ENCODE results near the gene ATP5F1D.
A peak's percentile ranks its signal among the peaks of the same experiment; 100 is the strongest.

ATP5F1D gene

DNA sequence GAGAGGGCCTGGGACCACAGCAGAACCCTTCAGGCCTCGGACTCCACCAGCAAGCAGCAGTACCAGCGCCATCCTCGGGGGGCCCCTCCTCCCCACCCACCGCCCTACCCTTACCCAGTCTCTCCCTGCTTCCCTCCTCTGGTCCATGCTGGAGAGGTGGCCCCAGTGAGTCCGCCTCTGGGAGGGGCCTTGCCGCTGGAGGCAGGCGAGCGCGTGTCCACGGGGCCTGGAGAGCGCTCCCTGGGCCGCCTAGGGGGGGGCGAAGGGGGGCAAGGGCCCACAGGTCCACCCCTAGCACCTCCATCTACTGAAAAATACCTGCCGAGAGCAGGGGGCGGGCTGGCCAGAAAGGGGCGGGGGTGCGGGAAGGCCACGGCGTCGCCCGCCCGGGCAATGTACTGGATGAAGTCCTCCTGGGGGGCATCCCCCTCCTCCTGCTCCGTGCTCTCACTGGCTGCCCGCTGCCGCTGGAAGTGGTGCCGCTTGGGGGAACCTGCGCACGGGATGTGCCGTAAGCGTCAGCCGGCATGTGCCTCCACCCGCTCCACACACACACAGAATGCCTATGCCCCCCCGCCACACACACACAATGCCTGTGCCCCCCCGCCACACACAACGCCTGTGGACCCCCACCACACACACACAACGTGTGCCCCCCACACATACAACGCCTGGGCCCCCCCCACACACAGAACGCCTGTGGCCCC is 10.6 kb upstream of the ATP5F1D start:
- DNase-seq (ENCODE audit: low read depth), result no peak

DNA sequence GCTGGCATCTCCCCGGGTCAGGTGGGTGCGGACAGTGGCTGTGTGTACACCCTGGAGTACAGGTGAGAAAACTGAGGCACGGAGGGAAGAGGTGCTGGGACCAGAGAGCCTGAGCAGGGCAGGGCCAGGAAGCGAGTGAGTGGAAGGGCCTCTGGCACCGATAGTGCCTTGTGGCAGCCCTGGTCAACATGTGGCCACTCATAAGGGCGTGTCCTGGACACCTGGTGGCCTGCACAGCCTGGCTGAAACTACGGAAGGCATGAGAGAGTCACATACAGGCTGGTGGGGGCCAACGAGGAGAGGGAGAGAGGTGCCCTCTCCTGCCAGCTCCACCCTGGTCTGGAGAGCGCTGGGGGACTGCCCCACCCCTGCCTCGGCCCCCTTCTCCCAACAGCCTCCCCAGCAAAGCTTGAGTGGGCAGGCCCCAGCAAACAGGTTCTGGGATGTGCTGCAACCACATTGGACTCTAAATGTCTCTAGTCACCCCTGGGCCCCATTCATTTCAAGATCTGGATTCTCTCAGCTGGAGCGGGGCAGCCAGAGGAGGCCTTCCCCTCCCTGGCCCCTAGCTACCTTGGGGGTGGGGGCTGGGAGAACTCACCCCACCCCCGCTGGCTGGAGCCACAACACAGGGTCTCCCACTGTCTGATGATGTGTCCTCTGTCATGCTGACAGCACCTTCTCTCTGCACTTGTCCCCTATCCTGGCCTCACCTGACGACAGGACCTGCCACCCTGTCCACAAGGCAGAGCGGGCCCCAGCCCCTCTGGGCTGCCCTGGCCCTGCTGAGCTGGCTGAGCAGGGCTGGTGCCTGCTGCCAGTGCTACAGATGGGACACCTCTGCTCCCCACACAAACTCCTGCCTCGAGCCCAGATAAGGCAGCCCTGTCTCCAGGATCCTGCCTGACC is 9.6 kb upstream of the ATP5F1D start:
- DNase-seq (ENCODE audit: low read depth), result no peak
- TF ChIP-seq, protein P1, sequence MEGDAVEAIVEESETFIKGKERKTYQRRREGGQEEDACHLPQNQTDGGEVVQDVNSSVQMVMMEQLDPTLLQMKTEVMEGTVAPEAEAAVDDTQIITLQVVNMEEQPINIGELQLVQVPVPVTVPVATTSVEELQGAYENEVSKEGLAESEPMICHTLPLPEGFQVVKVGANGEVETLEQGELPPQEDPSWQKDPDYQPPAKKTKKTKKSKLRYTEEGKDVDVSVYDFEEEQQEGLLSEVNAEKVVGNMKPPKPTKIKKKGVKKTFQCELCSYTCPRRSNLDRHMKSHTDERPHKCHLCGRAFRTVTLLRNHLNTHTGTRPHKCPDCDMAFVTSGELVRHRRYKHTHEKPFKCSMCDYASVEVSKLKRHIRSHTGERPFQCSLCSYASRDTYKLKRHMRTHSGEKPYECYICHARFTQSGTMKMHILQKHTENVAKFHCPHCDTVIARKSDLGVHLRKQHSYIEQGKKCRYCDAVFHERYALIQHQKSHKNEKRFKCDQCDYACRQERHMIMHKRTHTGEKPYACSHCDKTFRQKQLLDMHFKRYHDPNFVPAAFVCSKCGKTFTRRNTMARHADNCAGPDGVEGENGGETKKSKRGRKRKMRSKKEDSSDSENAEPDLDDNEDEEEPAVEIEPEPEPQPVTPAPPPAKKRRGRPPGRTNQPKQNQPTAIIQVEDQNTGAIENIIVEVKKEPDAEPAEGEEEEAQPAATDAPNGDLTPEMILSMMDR (conservative IDR thresholded peaks at IDR 0.05; ENCODE audit: low read depth, low read length), result no peak

More for the DNA sequence above, 10.6 kb upstream of the ATP5F1D start:
- TF ChIP-seq, protein P1 (conservative IDR thresholded peaks at IDR 0.05; ENCODE audit: low read depth, low read length), result no peak
- no peak overlapping the region for H3K4me3 ChIP-seq (ENCODE audit: low read depth, low read length)

DNA sequence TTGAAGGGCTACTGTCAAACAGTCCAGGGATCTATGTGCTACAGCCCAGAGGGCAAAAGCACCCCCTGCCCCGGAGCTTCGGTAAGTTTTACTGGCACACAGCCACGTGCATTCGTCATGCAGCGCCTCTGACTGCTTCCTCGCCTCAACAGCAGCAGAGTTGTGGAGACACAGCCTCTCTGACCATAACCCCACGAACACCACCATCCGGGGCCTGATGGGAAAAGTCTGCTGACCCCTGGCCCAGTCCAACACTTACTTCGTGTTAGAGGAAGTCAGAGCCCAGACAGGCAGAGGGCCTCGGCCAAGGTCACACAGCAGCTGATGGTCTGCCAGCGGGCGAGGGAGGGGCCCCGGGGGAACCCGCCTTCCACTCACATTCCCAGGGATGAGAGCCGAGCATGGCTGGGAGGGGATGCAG is 8.9 kb upstream of the ATP5F1D start:
- peak; percentile 75 for DNase-seq (ENCODE audit: low read depth)
- TF ChIP-seq, protein P1 (conservative IDR thresholded peaks at IDR 0.05; ENCODE audit: low read depth, low read length), result no peak
- no peak overlapping the region for H3K4me3 ChIP-seq (ENCODE audit: low read depth, low read length)

More for the DNA sequence above, 9.6 kb upstream of the ATP5F1D start:
- H3K4me3 ChIP-seq (ENCODE audit: low read depth, low read length), result no peak overlapping the region

DNA sequence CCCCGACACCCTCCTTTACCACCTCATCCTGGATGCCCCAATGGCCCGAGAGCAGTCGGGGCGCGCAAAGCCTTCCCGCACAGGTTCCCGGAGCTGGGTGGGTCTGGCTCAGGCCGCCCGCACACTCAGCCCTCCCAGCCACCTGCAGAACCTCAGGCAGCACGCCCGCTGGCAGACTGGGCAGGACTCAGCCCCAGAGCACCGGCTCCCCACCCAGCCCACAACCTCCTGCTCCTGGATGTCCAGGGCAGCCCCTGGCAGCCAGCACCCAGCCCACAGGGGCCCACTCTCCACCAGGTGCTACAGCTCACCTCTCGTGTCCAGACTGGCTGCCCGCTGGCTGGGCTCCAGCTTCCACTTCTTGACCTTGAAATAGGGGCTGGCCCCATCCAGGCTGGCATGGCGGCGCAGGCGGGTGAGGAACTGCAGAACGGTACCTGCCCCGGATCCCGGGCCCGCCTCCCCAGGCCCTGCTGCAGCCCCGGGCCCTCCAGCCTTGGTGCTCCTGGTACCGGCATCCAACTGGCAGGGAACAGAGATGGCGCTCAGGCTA is 8.4 kb upstream of the ATP5F1D start:
- H3K4me3 ChIP-seq (ENCODE audit: low read depth, low read length), result no peak overlapping the region
- DNase-seq (ENCODE audit: low read depth), result no peak
- TF ChIP-seq, protein P1 (conservative IDR thresholded peaks at IDR 0.05; ENCODE audit: low read depth, low read length), result no peak

DNA sequence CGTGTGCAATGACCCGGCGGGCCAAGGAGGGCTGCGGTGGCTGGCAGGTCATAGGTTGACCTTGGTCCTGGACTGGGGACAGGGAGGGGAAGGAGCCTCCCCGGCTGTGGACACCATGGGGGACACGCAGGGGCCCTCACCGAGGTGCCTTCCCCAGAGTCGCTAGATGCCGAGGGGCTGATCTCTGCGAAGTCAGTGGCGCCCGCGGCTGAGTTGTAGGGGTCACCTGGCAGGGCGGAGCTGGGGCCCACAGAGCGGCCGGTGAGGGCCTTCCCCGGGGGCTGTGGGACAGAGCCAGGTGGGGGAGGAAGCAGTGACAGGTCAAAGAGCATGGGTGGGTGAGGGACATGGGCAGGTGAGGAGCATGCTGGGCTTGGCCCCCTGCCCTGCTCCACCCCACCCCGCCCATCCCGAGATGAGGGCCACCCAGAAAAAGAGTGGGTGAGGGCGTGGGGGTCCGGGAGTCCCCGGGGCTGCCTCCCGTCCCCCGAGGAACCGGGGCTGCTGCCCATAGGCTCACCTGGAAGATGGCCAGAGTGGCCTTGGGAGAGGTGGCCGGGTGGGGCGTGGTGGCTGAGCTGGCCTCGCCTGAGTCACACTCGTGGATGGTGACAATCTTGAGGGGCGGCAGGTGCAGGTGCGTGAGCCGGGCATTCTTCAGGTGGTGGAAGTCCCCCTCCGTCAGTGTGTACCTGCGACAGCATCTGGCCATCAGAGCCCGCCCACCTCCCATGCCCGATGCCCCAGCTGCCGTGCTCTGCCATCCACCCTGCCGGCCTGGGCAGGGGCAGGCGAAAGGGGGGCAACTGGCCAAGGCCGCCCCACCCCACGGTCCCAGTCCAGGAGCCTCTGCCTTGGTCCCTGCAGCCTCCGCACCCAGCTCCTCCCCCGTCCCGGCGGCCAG is 7.2 kb upstream of the ATP5F1D start:
- no peak overlapping the region for H3K4me3 ChIP-seq (ENCODE audit: low read depth, low read length)
- TF ChIP-seq, protein P1 (conservative IDR thresholded peaks at IDR 0.05; ENCODE audit: low read depth, low read length), result no peak
- no peak for DNase-seq (ENCODE audit: low read depth)

DNA sequence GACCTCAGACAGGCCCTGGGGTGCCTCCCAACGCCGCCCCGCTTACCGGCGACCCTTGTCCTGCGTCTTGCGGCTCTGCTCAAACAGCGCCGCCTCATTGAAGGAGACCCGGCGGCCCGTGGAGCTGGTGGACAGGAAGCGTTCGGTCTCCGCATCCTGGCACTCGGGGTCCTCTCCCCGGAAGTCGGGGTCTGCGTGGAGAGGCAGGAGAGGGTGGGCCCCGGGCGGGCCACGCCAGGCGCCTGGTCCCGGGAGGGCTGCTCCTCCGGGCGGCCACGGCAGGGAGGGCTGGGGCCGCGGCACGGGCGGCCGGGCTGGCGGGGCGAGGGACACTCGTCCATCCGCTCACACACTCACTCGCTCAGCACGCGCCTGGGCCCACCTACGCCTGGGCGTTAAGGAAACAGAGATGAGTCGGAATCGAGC is 6.6 kb upstream of the ATP5F1D start:
- H3K4me3 ChIP-seq (ENCODE audit: low read depth, low read length), result no peak overlapping the region
- TF ChIP-seq, protein P1 (conservative IDR thresholded peaks at IDR 0.05; ENCODE audit: low read depth, low read length), result no peak
- DNase-seq (ENCODE audit: low read depth), result no peak
